Fibroblast of mammary gland (primary cell): ENCODE results near the gene CUL4A.
"Not testable (repeated sequence)": the region's sequence is repeated elsewhere in the genome, so short reads cannot be mapped to it uniquely, and the experiment has no call there.

Experiments used
- DNase-seq: peaks from one replicate; pipeline ENCODE4 v3.0.0-alpha.2; 2010; ENCODE audit warnings: low read depth
- H3K4me3 ChIP-seq: 2 replicates; pipeline ENCODE4 v1.5.1; 2011; ENCODE audit warnings: low read depth, mild to moderate bottlenecking, low read length, moderate library complexity; ENCODE audit not compliant: control insufficient read depth
- TF ChIP-seq, protein P1 (sequence below): conservative IDR thresholded peaks from 2 replicates; pipeline ENCODE4 v1.5.1; 2011; ENCODE audit warnings: low read depth, low read length, inconsistent platforms; ENCODE audit not compliant: control insufficient read depth, insufficient read depth

The CUL4A gene

DNA sequence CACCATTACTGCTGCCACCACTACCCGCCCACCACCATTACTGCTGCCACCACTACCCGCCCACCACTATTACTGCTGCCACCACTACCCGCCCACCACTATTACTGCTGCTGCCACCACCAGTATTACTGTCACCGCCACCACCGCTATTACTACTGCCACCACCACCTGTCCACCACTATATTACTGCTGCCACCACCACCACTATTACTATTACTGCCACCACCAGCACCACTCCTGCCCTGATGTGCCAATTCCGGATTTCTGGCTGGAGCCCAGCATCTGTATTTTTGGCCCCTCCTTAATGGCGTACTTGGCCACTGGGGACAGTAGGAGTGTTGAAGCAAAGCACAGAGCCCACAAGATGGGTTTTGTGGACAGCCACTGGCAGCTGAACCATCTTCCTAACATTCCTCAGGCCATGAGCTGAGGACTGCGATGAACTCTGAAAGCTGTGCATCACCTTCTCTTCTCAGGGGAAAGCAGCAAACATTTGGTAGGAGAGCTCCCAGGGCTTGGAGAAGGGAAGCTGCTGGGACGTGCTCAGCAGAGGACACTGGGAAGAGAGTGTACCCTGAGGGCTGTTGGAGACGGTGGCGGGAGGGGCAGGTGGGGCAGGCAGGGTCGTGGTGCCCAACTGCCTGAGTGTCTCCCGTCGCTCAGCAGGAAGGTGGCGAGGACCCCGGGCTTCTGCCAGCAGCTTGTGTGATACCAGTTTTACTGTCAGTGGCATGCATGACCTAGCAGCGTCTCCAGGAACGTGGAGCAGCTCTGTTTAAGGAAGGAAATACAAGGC lies 23.0 kb downstream of the CUL4A start:
- TF ChIP-seq, protein P1, sequence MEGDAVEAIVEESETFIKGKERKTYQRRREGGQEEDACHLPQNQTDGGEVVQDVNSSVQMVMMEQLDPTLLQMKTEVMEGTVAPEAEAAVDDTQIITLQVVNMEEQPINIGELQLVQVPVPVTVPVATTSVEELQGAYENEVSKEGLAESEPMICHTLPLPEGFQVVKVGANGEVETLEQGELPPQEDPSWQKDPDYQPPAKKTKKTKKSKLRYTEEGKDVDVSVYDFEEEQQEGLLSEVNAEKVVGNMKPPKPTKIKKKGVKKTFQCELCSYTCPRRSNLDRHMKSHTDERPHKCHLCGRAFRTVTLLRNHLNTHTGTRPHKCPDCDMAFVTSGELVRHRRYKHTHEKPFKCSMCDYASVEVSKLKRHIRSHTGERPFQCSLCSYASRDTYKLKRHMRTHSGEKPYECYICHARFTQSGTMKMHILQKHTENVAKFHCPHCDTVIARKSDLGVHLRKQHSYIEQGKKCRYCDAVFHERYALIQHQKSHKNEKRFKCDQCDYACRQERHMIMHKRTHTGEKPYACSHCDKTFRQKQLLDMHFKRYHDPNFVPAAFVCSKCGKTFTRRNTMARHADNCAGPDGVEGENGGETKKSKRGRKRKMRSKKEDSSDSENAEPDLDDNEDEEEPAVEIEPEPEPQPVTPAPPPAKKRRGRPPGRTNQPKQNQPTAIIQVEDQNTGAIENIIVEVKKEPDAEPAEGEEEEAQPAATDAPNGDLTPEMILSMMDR, result no peak
- no peak for DNase-seq
- no peak overlapping the region for H3K4me3 ChIP-seq

DNA sequence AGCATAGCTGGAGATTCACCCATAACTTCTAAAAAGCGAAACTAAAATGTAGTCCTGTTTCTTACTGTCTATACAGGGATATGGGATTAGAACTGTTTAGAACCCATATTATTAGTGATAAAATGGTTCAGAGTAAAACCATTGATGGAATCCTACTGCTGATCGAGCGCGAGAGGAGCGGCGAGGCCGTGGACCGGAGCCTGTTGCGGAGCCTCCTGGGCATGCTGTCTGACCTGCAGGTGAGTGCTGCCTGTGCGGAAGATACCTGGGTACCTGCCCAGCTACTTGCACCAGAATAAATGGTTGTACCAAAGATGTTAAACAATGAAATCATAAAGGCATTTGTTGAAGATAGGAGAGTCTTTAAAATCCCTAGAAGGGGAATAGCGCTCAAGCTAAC lies 23.7 kb downstream of the CUL4A start:
- H3K4me3 ChIP-seq, result no peak overlapping the region
- TF ChIP-seq, protein P1, result no peak
- DNase-seq, result no peak

DNA sequence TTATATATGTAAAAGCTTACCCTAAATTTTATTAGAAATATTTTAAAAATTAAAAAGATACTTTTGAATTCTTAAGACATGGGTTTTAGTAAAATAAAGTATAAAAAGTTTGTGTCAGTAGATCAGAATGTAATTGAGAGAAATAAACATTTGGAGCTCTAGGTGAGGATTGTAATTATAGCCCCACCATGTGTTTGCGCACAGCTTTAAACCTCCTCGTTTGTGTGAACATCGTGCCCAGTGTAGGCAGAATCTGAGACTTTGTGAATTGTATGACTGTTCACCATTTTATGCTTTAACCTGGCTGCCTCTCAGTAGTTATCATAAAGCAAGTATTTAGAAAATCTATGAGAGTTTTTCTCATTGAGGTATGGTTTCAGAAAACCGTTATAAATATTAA lies 29.1 kb downstream of the CUL4A start:
- DNase-seq, result no peak
- TF ChIP-seq, protein P1, result no peak
- H3K4me3 ChIP-seq, result no peak overlapping the region

DNA sequence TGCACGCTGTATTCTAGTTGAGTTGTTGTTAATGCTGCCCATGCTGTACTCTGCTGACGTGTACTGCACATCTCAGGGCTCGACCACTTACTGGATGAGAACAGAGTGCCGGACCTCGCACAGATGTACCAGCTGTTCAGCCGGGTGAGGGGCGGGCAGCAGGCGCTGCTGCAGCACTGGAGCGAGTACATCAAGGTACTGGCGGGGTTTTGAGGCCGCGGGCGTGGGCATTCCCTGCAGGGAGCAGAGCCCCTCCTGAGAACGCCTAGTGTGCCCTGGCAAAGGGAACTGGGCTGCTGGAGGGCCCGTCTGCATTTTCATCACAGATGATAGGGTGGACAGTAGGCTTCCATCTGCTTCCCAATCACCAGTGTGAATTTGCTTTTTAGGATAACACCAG lies 29.9 kb downstream of the CUL4A start:
- no peak for DNase-seq
- no peak overlapping the region for H3K4me3 ChIP-seq
- TF ChIP-seq, protein P1, result no peak

DNA sequence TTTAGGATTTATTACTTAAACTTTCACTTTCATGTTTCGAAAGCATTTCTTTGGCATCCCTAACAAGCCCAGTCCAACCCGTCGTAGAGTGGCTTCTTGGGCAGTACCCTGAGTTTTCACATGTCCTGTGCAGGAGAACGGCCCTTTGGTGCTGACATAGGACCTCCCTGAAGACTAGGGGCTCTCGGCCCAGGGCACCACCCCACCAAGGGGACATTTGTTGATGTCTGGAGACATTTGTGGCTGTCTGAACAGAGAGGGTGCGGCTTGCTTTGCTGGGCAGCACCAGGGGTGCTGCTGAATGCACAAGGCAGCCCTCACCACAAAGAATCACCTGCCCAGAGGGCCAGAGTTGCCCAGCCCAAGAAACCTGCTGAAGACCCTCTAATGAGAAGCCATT lies 30.6 kb downstream of the CUL4A start:
- TF ChIP-seq, protein P1, result no peak
- no peak overlapping the region for H3K4me3 ChIP-seq
- DNase-seq, result no peak

DNA sequence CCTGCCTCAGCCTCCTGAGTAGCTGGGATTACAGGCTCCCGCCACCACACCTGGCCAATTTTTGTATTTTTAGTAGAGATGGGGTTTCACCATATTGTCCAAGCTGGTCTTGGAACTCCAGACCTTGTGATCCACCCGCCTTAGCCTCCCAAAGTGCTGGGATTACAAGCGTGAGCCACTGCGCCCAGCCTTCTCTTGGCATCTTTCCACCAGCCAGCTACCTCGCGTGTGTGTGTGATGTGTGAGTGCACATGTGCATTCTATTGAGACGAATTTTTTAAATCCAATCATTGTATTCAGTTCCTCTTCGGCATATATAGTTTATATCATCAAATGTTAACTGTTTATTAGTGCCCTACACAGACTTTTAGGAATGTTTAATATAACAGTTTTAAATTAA lies 32.2 kb downstream of the CUL4A start:
- not testable (repeated sequence) for DNase-seq

DNA sequence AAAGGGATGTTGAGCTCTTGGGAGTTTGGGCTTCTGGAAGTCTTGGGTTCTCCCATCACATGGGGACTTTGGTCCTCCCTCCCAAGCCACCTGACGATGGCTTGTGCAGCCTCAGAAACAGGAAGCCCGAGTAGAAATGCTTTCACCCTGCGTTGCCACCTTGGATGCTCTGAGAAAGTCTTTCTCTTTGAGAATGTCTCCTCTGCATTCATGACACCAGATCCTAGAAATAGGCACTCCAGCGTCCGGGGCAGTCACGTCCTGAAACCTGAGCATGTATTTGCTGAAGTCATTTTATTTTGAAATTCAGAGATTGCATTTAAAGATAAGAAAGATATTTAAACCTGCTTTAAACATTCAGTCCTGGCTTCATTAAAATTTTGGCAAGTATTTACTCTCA lies 34.4 kb downstream of the CUL4A start:
- H3K4me3 ChIP-seq, result no peak overlapping the region
- TF ChIP-seq, protein P1, result no peak
- DNase-seq, result no peak

More for the DNA sequence above, 32.2 kb downstream of the CUL4A start:
- H3K4me3 ChIP-seq, result not testable (repeated sequence)
